HepG2 (cell line): ENCODE measurements around the gene ZNF652.

Source experiments
- CTCF ChIP-seq: sonication (generic); formaldehyde crosslinking; IDR thresholded peaks from 2 replicates; pipeline ENCODE4 v1.5.0; 2020; ENCODE audit warnings: mild to moderate bottlenecking, missing genetic modification reagents, moderate library complexity
- MED8 ChIP-seq: sonication (generic); formaldehyde crosslinking; IDR thresholded peaks from 2 replicates; pipeline ENCODE4 v1.8.1; 2023; ENCODE audit warnings: mild to moderate bottlenecking, missing genetic modification reagents; ENCODE audit not compliant: insufficient replicate concordance
- POLR2AphosphoS5 ChIP-seq: IDR thresholded peaks from 2 replicates; pipeline ENCODE4 v1.6.1; 2012; ENCODE audit warnings: low read depth, low read length
- SIN3A ChIP-seq: IDR thresholded peaks from 2 replicates; pipeline ENCODE4 v1.6.1; 2011; ENCODE audit warnings: low read depth, mild to moderate bottlenecking, control low read depth, low read length, borderline replicate concordance
- USF2 ChIP-seq, 2 experiments: sonication (generic) in 1 of 2; formaldehyde crosslinking in 1 of 2; IDR thresholded peaks; 2 replicates each; pipeline versions ENCODE4 v1.5.1 to v1.6.1; 2011 to 2020; ENCODE audit warnings: borderline replicate concordance in 1 of 2, low read depth in 1 of 2, low read length in 1 of 2, mild to moderate bottlenecking in 1 of 2, missing genetic modification reagents in 1 of 2, moderate library complexity in 1 of 2
- ZBTB43 ChIP-seq: sonication (generic); formaldehyde crosslinking; conservative IDR thresholded peaks from 2 replicates; pipeline ENCODE4 v1.4.0; 2020; ENCODE audit warnings: missing genetic modification reagents

DNA sequence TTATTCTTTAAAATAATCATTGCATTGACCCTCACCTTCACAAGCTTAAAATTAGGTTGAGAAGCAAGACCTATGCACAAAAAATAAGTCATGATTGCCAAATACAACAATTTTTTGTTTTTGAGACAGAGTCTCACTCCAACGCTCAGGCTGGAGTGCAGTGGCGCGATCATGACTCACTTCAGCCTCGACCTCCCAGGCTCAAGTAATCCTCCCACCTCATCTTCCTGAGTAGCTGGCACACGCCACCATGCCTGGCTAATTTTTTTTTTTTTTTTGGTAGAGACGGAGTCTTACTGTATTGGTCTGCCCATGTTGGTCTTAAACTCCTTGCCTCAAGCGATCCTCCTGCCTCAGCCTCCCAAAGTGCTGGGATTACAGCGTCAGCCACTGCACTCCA lies 24.2 kb downstream of the ZNF652 start:
- TF ChIP-seq POLR2AphosphoS5 (no peak), SIN3A (no peak), CTCF (no peak), ZBTB43 (CRISPR knock-in tag) (no peak), USF2 (IDR thresholded peaks at IDR 0.05; ENCODE audit: low read depth, low read length) (no peak), USF2 (CRISPR knock-in tag; IDR thresholded peaks at IDR 0.05; ENCODE audit: borderline replicate concordance) (no peak), MED8 (no peak)
